RPMI7951 (cell line): ENCODE measurements around the gene TNIP2. TPM values are rescaled to one million over a fixed set of nuclear protein-coding genes. Genes with fewer than 3 reads are reported as not detected.
"Not testable (repeated sequence)": the region's sequence is repeated elsewhere in the genome, so short reads cannot be mapped to it uniquely, and the experiment has no call there.

ENCODE experiments used
- DNase-seq: peaks from one replicate; pipeline ENCODE4 v3.0.0-alpha.2; 2012; ENCODE audit warnings: low read depth
- total RNA-seq: library from RNA; depleted of rRNA; stranded (reverse); fragments of >200 nt; shearing (Covaris generic); gene quantifications from 2 replicates; pipeline ENCODE4 v1.2.3, GENCODE V29; 2014

Gene TNIP2
- total RNA-seq, 1 experiment from 2014 or later: 23.3 TPM

DNA sequence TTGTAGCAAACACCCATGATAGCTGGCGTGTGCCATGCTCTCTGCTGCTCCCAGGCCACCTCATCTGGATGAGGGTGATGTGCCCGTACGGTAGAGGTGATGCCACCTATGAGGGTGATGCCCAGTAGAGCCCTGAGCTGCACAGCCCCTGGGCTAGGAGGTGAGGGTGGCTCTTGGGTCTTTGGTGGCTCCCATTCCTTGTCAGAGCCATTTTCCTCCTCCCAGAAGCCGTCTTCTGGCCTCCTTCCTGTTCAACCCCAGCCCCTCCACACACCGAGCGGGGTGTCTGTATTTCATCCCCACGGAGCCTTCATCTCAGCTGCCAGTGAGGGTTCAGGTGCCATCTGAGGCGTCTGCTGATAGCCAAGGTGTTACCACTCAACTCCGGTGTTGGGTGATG lies 12.0 kb upstream of the TNIP2 start:
- no peak for DNase-seq

DNA sequence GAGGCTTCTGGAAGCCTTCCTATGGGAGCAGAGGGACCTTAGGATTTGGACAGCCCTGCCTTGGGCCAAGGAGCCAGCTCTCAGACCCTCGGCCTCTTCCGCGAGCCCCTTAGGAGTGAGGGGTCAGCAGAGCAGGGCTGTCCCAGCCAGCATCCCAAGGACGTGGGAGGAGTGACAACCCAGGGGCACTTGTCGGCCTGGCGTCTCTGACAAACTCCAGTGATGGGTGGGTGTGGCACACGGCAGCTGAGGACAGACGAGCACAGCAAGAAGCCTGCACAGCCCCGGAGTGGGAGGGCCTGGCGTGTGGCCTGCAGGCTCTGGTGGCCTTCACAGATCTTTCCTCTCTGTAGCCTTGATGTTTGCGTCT lies 11.6 kb upstream of the TNIP2 start:
- no peak for DNase-seq

DNA sequence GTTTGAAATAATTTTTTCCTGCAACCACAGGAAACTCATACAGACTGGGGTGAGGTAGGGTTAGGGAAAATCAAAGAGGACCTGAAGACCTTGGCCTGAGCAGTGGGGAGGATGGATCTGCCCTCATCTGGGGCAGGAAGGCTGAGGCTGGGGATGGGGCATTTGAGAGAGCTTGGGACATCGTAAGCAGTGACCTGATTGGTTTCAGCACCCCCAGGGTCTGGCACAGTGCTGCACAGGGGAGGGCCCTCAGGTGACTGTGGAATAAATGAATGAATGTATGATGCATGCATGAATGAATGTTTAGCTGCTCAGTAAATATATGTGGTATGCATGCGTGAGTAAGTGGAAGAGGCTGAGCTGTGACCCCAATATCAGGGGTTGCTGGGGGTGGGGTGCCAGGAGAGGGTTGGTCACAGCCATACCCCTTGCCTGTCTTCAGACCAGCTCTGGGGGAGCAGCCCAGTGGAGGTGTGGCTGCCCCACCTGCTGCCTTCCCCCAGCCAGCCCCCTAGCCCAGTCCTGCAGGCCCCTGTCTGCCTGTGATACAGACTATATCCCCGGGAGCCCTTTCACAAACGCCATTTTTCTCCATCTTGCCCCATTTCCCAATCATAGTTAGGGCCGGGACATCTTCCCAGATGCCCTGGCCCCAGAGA lies 11.0 kb upstream of the TNIP2 start:
- no peak for DNase-seq

DNA sequence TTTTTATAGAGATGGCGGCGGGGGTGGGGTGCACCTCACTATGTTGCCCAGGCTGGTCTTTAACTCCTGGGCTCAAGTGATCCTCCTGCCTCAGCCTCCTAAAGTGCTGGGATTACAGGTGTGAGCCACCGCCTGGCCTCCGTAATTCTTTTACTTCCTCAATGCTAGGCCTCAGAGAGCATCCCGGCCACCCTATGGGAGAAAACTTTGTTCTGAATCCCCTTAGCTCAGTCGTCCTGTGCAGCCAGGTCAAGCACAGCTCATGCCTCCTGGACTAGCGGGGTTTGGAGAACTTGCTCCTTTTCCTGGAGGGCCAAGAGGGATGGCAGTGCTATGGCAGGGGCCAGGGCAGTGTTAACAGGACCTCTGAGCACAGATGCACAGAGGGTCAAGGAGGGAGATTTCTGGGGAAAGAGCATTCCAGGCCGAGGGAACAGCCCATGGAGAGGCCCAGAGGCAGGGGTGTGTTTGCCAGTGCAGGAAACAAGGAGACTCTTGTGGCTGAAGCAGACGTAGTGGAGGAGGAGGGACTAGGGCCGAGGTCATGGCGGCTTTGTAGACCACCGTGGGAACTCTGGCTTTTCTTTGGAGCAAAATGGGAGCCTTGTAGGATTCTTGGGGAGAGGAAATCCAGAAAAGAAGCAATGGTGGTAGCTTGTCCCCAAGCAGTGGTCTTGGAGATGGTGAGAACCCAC lies 9.8 kb upstream of the TNIP2 start:
- no peak for DNase-seq

DNA sequence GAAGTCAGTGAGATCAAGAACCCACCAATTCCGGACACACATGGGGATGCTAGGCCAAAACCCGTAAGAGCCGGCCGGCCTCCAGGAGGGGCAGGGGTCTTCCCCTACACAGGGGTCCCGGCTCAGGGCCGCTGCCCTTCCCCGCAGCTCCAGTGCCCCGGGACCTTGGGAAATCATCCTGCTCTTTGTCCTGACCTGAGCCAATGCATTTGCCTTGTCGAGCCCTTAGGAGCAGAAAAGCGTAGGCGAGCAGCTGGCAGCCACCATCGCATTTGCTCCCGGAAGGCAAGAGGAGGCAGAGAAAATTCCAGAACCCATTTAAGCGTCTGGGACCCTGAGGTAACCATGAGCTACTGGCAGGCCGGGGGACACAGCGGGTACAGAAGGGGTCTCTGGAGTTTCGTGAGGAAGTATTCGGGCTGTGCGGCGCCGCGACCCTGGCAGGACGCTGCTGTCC lies 7.4 kb upstream of the TNIP2 start:
- DNase-seq: no peak

DNA sequence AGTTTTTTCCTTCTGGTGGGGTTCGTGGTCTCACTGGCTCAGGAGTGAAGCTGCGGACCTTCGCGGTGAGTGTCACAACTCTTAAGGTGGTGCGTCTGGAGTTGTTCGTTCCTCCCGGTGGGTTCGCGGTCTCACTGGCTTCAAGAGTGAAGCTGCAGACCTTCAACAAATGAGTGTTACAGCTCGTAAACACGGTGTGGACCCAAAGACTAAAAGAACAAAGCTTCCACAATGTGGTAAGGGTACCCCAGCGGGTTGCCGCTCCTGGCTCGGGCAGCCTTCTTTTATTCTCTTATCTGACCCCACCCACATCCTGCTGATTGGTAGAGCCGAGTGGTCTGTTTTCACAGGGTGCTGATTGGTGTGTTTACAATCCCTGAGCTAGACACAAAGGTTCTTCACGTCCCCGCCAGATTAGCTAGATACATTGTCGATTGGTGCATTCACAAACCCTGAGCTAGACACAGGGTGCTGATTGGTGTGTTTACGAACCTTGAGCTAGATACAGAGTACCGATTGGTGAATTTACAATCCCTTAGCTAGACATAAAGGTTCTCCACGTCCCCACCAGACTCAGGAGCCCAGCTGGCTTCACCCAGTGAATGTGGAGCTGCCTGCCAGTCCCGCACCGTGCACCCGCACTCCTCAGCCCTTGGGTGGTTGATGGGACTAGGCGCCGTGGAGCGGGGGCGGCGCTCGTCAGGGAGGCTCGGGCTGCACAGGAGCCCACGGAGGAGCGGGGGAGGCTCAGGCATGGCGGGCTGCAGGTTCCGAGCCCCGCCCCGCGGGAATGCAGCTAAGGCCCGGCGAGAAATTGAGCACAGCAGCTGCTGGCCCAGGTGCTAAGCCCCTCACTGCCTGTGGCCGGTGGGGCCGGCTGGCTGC lies 6.6 kb upstream of the TNIP2 start:
- not testable (repeated sequence) for DNase-seq

DNA sequence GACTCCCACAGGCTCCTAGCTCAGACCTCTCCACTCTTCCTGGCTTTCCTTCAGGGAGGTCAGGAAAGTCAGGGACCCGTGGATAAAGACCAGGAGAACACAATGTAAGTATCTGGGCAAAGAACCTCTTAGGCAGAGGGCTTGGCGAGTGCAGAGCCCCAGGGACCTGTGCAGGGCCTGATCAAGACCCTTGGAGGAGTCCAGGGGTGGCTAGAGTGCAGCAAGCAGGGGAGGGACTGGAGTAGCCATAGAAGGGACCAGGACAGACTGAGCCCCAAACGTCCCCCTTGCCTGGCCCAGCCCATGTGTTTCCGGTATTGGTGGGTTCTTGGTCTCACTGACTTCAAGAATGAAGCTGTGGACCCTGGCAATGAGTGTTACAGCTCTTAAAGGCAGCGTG lies 5.9 kb upstream of the TNIP2 start:
- DNase-seq: no peak

DNA sequence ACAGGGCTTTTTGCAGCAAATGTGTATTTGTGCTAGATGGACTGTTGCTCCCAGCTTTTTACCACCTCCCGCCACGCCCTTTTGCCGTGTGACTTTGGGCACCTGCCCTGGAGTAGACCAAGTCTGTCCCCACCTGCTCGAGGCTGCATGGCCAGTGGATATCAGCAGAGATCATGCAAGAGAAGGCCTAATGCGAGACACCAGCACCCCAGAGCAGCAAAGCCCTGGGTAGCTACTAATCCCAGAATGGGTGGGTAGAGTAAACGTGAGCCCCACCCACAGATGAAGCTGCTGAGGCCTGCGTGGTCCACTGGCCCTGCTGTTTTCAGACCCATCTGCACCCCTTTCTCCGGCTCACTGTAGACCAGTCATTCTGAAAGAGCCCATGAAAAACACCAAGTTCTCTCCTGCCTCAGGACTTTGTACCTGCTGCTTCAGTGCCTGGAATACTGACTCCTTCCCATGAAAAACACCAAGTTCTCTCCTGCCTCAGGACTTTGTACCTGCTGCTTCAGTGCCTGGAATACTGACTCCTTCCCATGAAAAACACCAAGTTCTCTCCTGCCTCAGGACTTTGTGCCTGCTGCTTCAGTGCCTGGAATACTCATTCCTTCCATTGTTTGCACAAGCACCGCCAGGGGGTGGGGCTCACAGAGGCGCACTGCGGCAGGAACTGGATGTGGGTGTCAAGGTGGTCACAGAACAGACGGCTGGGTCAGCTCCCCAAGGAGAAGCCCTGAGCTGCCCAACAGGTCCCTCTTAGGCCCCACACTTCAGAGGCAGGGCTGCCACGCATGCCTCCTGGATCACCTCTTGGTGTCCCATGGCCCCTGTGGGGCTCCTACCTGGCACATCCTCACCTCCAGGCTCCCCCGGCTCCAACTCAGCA lies 5.1 kb upstream of the TNIP2 start:
- no peak for DNase-seq

DNA sequence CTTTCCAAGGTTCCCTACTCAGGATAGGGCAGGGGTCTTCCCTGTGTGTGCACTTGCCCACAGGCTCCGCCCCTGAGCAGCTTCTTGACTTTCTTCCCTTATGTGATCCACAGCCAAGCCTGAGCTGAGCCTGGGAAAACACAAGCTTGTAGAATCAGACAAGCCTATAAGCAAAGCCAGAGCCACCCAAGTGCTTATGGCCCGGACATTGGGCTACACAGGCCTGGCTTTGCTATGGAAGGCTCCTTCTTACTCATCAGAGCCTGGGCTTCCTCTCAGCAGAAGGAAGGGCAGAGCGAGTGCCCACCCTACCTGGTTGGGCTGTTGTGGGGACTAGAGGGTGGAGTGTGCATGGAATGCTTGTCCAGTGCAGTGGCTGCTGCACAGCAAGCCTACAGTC lies 1.3 kb upstream of the TNIP2 start:
- DNase-seq: no peak

DNA sequence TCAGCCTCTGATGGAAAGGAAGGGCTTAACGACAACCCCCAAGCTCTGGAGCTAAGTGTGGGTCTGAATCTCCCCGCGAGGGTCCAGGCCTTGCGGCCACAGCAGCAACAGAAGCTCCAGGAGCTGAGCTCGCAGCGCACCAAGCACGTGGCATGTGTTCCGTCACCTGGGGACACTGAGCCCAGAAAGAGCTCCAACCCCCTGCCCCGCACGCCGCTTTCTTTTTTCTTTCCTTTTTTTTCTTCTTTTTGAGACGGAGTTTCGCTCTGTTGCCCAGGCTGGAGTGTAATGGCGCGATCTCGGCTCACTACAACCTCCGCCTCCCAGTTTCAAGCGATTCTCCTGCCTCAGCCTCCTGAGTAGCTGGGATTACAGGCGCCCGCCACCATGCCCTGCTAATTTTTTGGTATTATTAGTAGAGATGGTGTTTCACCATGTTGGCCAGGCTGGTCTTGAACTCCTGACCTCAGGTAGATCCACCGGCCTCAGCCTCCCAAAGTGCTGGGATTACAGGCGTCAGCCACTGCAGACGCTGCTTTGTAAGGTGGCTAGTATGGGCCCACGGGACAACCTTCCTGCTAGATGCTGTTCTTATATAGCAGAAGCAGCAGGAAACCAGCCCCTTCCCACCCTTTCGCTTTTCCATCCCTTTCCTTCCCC lies 685 bp upstream of the TNIP2 start:
- DNase-seq: no peak

DNA sequence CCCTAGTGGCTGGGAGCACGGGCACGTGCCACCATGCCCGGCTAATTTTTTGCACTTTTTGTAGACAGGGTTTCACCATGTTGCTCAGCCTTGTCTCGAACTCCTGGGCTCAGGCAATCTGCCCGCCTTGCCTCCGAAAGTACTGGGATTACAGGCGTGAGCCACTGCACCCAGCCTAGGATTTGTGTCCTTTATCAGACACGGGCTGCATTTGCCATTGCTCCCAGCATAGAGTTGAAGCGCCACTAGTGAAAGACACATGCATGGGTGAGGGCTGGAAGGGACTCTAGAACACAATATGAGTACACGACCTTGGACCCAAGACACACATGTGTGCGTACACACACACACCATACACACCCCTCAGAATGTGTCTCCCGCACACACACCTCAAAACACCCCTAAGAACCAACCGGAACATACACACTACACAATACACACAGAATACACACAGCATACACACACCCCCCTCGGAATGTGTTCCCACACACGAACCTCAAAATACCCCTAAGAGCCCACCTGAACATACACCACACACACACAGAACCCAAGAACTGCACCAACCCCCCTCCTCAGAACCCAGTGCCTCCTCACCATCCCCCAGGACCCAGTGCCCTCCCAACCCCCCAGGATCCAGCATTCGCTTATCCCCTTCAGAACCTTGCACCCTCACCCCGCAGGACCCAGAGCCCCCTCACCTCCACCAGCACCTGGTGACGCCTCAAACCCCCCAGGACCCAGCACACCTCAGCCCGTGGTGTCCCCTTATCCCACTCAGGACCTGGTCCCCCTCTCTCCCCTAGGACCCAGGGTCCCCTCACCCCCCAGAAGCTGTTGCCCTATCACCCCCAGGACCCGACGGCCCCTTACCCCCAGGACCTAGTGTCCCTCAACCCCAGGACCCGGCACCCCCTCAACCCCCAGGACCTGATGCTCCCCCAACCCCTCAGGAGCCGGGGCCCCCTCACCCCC lies 1.0 kb downstream of the TNIP2 start:
- no peak for DNase-seq

DNA sequence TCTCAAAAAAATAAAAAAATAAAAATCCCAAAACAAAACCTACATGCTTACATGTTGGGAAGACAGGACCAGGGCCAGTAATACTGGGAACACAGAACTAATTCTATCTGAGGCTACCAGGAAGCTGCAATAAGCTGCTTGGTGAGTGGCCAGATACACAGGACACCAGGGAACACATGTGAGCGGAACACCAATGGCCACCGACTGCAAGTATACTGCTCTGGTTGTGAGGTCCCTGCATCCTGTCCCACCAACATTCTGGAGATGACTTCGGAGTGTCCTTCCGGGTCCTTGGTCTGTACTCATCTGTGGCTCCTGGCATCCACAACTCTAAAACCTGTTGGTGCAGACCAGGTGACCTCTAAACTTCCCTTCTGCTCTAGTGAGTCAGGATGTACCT lies 2.7 kb downstream of the TNIP2 start:
- no peak for DNase-seq

DNA sequence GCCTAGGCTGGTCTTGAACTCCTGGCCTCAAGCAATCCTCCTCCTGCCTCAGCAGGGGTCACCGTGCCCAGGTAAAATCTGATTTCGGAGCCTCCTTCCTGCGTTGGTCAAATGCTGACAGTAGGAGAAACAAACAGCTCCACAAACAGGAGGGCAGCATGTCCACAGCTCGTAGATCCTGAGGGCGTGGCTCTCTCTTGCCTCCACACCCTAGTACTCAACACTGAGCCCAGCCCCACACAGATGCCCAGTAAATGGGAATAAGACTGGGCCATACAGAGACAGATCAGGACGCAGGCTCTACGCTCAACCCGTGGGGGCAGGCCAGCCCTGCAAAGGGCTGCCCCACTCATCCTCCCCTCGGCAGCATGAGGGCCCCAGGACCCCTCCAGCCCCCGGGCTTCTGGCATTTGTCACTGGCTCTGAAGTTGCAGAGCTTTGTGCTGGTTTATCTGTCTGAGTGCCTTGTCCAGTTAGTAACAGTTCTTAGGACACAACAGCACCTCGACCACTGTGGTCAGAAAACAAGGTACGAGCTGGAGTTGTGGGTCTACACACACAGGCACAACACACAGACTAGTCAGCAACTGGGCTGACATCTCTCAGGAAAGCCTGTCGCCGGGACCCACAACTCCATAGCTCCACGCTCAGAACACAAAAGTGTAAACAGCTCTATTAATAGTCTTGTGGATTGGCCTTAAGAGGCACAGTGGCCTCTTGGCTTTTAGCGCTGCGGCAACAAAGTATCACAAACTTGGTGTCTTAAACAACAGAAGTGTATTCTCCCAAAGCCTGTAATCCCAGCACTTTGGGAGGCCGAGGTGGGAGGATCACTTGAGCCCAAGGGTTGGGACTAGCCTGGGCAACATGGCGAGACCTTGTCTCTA lies 5.2 kb downstream of the TNIP2 start:
- no peak for DNase-seq

DNA sequence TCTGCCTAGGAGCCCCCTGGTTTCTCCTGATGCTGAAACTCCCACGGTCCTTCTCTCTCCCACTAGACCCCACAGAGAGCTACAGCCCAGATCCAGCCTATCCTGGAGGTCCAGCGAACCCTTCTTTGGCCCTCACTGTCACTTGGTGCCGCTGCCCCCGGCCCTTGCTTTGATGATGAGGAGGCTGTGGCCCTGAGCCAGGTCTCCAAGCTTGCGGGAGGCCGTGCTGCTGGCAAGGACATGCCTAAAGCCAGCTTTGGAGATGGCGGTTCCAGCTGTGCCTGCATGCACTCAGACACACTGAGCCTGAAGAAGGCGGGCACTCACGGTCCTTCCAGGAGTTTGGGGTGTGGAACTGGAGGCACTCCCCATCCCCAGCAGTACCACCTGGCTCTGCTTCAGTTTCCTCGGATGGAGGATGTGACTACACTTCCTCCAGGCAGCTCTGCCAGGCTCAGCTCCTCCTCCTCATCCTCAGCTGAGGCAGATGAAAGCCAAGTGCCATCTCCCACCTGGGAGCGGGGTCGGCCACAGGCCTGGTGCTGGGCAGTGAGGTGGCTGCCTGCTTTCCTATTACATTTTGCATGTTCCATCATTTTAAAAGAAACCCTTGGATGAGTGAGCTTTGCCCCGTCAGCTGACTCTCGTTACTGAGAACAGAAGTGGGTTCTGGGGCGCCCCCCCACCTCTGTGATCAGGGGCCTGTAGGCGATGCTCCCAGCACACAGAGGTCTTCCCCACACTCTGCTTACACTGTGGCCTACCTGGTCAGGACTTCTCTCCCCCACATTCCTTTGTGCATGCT lies 9.0 kb downstream of the TNIP2 start:
- no peak for DNase-seq

DNA sequence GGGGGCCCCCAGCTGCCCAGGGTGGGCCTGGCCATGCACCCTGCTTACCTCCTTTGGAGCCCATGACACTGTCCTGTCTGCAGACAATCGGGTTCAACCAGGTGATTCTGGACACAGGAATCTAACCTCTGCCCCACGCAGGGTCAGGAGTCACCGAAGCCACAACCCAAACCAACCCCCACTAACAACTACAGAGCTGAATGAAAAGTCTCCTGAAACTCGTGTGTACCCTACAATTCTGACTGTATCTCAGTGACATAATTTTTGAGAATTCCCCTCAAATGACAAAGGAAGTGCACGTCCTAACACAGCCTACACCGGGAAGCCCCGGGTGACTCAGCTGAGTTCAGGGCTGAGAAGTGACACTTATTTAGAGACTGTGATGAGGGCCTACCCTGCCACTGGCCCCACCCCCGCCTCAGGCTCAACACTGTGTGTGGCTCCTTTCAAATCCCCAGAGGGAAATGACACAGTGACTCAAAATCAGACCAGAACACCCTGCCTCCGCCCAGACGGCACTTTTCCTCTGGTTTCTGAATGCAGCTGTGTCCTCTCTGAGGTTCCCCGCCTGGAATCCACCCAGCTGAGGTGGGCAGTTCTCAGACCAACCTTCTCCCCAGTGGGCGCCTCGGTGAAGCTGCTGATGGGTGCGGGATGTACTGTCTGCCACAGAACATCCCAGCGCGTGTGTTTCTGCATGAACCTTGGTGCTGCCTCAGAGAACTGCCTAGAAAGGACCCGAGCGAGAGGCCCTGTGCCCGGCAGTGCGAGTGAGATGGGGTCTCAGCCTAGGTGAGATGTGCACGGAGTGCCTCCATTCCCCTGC lies 9.9 kb downstream of the TNIP2 start:
- peak; percentile 92 for DNase-seq

DNA sequence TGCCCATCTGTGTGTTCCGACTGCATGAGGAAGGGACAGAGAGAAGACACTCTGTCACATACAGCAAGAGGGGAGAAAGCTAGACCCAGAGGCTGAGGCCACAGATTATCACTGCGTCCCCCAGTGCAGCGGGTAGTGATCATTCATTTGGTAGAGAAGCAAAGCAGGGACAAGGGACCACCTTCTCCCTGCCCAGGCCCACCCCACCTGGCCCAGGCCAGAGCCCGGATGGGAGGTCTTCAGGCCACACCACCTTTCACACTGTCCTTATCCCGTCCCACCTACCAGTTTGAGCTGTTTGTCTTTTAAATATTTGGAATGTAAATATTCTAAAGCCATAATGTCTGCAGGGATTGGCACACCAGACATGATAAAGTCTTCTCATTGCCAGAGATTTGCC lies 10.6 kb downstream of the TNIP2 start:
- DNase-seq: no peak
